GM12878 (cell line): ENCODE measurements around the gene SNCB. TPM values are rescaled to one million over a fixed set of nuclear protein-coding genes. Genes with fewer than 3 reads are reported as not detected.

ENCODE experiments used
- ATAC-seq: fragments of 200-7000 bp; cut with Tn5 transposase; 3 replicates; pipeline ENCODE4 v1.9.1; 2020; ENCODE audit warnings: mild to moderate bottlenecking, moderate library complexity
- BruUV-seq: library from RNA; stranded (reverse); fragments of 400-500 nt; replicated peaks from 2 replicates; lab custom pipeline; 2021; lab: Mats Ljungman, UMichigan
- CTCF ChIA-PET: fragments of 300-600 bp; sonication (Branson Sonifier 250); formaldehyde crosslinking; extraction: SDS; loops from one replicate; lab custom pipeline; 2021; ENCODE audit warnings: inconsistent platforms; lab: Yijun Ruan, JAX
- POLR2A ChIA-PET: fragments of 350-600 bp; formaldehyde crosslinking; extraction: SDS; loops from one replicate; lab custom pipeline; 2021; ENCODE audit warnings: inconsistent platforms; lab: Charles Lee
- RAD21 ChIA-PET: fragments of 300-600 bp; sonication (Branson Sonifier 250); formaldehyde crosslinking; loops from one replicate; lab custom pipeline; 2023; ENCODE audit warnings: antibody characterized with exemption; ENCODE audit not compliant: unreplicated experiment; lab: Charles Lee
- SMC1A ChIA-PET: fragments of 300-600 bp; sonication (Branson Sonifier 250); formaldehyde crosslinking; loops from one replicate; lab custom pipeline; 2023; ENCODE audit not compliant: unreplicated experiment, uncharacterized antibody; lab: Charles Lee
- DNase-seq: peaks from one replicate; pipeline ENCODE4 v3.0.0-alpha.2; 2011; ENCODE audit warnings: low read depth, low spot score
- FAIRE-seq: peaks from 3 replicates; lab custom pipeline; 2011; peaks lifted over from hg19 to GRCh38; lab: Jason Lieb, UNC
- H2AFZ ChIP-seq: 2 replicates; pipeline ENCODE4 v1.6.0; 2011; ENCODE audit warnings: low read depth, low read length, control low read depth; ENCODE audit not compliant: control insufficient read depth
- H3K27ac ChIP-seq: 2 replicates; pipeline ENCODE4 v1.5.1; 2011; ENCODE audit warnings: control low read depth; ENCODE audit not compliant: control insufficient read depth, insufficient read depth
- H3K27me3 ChIP-seq, 2 experiments: replicated peaks in 1 of 2; 2 replicates each; pipeline versions ENCODE4 v1.6.0 to v1.6.1; 2011; ENCODE audit warnings: low read length in 1 of 2; ENCODE audit not compliant: control insufficient read depth in 2 of 2, insufficient read depth in 2 of 2
- H3K36me3 ChIP-seq, 2 experiments: 2 replicates each; pipeline ENCODE4 v1.5.1; 2011; ENCODE audit warnings: low read length in 1 of 2; ENCODE audit not compliant: control insufficient read depth in 2 of 2, insufficient read depth in 2 of 2
- H3K4me1 ChIP-seq: 2 replicates; pipeline ENCODE4 v1.6.1; 2011; ENCODE audit warnings: mild to moderate bottlenecking, low read length, moderate library complexity, mixed read lengths; ENCODE audit not compliant: control insufficient read depth, insufficient read depth
- H3K4me2 ChIP-seq: 2 replicates; pipeline ENCODE4 v1.6.0; 2011; ENCODE audit warnings: control low read depth; ENCODE audit not compliant: control insufficient read depth, insufficient read depth
- H3K4me3 ChIP-seq: fragments of 200-600 bp; sonication (generic); 2 replicates; pipeline ENCODE4 v1.5.1; 2016
- H3K79me2 ChIP-seq: 2 replicates; pipeline ENCODE4 v1.6.0; 2011; ENCODE audit warnings: low read length; ENCODE audit not compliant: control insufficient read depth, insufficient read depth
- H3K9ac ChIP-seq: 2 replicates; pipeline ENCODE4 v1.8.0; 2011; ENCODE audit warnings: low read length, control low read depth, mixed read lengths; ENCODE audit not compliant: control insufficient read depth, insufficient read depth
- H3K9me3 ChIP-seq: replicated peaks from 3 replicates; pipeline ENCODE4 v1.5.1; 2011; ENCODE audit warnings: mild to moderate bottlenecking, low read length; ENCODE audit not compliant: control insufficient read depth, insufficient read depth
- H4K20me1 ChIP-seq: 2 replicates; pipeline ENCODE4 v1.6.0; 2011; ENCODE audit not compliant: control insufficient read depth, insufficient read depth
- CREM ChIP-seq: IDR thresholded peaks from 2 replicates; pipeline ENCODE4 v1.6.1; 2014; ENCODE audit warnings: antibody characterized with exemption, low read depth
- GATAD2B ChIP-seq: fragments of 450-650 bp; conservative IDR thresholded peaks from 2 replicates; pipeline ENCODE4 v1.6.1; 2017; ENCODE audit warnings: low read depth, mild to moderate bottlenecking, moderate library complexity
- NFYA ChIP-seq: IDR thresholded peaks from 2 replicates; pipeline ENCODE4 v1.6.1; 2011; ENCODE audit warnings: low read depth, mild to moderate bottlenecking, low read length, improper control_type of control experiment, borderline replicate concordance
- RB1 ChIP-seq: fragments of 450-650 bp; formaldehyde crosslinking; IDR thresholded peaks from 2 replicates; pipeline ENCODE4 v1.6.1; 2017; ENCODE audit warnings: mild to moderate bottlenecking, borderline replicate concordance
- SMAD5 ChIP-seq: IDR thresholded peaks from 2 replicates; pipeline ENCODE4 v1.6.1; 2016; ENCODE audit warnings: antibody characterized with exemption, low read depth
- TCF12 ChIP-seq: IDR thresholded peaks from 2 replicates; pipeline ENCODE4 v1.6.1; 2011; ENCODE audit warnings: low read depth, mild to moderate bottlenecking, low read length
- WGBS: methylation state at CpG from one replicate; pipeline ENCODE4 v1.1.6; 2016; ENCODE audit warnings: low lambda C conversion rate; ENCODE audit not compliant: insufficient replicate concordance, insufficient coverage; ENCODE audit errors: missing lambda C conversion rate; 5-methylcytosine and 5-hydroxymethylcytosine counted together
- in situ Hi-C: fragments of 300-500 bp; cut with MboI; formaldehyde crosslinking; loops from 9 replicates; pipeline ENCODE4 v1.14.3; 2018; ENCODE audit warnings: mixed read lengths
- intact Hi-C: fragments of 100-400 bp; cut with micrococcal nuclease; formaldehyde crosslinking; loops from one replicate; pipeline ENCODE4 v1.14.2; 2022; ENCODE audit not compliant: unreplicated experiment
- polyA plus RNA-seq, 11 experiments: library from polyadenylated mRNA; depleted of rRNA in 4 of 11; unstranded in 6 of 11; stranded (reverse) in 5 of 11; fragments of >200 nt; fragmentation: Nextera tagmentation in 4 of 11; fragmentation: Illumina TruSeq in 1 of 11; extraction: Ambion mirVana in 4 of 11; extraction: Trizol in 1 of 11; gene quantifications; 1 replicate in 1 of 11; 2 replicates in 10 of 11; pipeline versions ENCODE4 v1.2.1 to v1.2.3, GENCODE V29; 2011 to 2016; ENCODE audit warnings: inconsistent platforms in 2 of 11, missing spikeins in 2 of 11, low read depth in 1 of 11
- total RNA-seq, 4 experiments: library from RNA; depleted of rRNA in 3 of 4; stranded (reverse); fragments of >200 nt in 3 of 4; fragmentation: Illumina TruSeq in 1 of 4; extraction: Trizol in 1 of 4; gene quantifications; 2 replicates each; pipeline versions ENCODE4 v1.2.1 to v1.2.3, GENCODE V29; 2013 to 2021
- TF ChIP-seq, protein P1 (sequence below): fragments of 450-650 bp; IDR thresholded peaks from 2 replicates; pipeline ENCODE4 v1.6.1; 2017; ENCODE audit warnings: low read depth, mild to moderate bottlenecking, moderate library complexity
- TF ChIP-seq, protein P2 (sequence below): IDR thresholded peaks from 2 replicates; pipeline ENCODE4 v1.6.1; 2012; ENCODE audit warnings: improper control_type of control experiment, low read depth, low read length; ENCODE audit not compliant: insufficient replicate concordance

SNCB gene
- total and polyA plus RNA-seq, 10 of the 15 experiments (the other 5 are each of a cell fraction or from before 2014, with no cell fraction given): 0.75 TPM; not detected in 9

DNA sequence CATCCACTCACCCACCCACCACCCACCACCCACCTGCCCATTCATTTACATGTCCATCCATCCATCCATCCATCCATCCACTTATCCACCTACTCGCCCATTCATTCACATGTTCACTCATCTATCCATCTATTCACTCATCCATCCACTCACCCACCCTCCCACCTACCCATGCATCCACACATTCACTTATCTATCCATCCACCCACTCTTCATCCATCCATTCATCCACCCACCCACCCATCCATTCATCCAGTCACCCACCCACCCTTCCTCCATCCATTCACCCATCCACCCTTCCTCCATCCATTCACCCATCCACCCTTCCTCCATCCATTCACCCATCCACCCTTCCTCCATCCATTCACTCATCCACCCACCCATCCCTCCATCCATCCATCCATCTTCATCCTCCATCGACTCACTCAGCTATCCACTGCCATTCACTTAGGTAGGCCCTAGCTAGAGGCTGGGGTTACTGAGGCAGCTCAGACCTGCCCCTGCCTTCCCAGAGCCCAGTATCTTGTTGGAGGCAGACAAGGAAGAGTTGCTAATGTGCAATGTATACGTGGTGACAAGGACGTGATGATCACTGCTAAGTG, 29.6 kb upstream of the SNCB start (continued):
- TF ChIP-seq, protein P1, sequence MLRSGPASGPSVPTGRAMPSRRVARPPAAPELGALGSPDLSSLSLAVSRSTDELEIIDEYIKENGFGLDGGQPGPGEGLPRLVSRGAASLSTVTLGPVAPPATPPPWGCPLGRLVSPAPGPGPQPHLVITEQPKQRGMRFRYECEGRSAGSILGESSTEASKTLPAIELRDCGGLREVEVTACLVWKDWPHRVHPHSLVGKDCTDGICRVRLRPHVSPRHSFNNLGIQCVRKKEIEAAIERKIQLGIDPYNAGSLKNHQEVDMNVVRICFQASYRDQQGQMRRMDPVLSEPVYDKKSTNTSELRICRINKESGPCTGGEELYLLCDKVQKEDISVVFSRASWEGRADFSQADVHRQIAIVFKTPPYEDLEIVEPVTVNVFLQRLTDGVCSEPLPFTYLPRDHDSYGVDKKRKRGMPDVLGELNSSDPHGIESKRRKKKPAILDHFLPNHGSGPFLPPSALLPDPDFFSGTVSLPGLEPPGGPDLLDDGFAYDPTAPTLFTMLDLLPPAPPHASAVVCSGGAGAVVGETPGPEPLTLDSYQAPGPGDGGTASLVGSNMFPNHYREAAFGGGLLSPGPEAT: no peak
- TF ChIP-seq GATAD2B: no peak
- TF ChIP-seq CREM: no peak

DNA sequence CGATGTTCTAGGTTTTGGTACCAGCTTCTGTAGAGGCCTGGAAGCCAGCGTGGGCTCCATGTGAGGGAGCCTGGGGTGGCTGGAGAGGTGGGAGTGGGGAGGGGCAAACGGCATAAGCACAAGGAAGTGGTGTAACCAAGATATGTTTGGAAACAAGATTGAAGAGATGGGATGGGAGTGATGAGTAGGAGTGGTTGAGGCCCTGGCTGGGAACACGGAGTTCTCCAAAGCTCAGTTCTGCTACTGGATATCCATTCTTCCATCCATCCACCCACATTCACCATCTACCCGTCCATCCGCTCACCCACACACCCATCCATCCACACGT, 29.1 kb upstream of the SNCB start:
- FAIRE-seq (no peak), DNase-seq (no peak), ATAC-seq (no peak)
- no peaks in the 10 kb centered on the region for H3K79me2 ChIP-seq
- no peaks in the 10 kb centered on the region; a peak in 1 of 4 replicates for H3K36me3 ChIP-seq
- RAD21 ChIA-PET: interaction anchor here (1.1 to 4.8 kb wide), 4 partner anchors 12 to 451 kb away, joined by 3 to 43 read pairs (median 18); partner anchors contain the start of gene TSPAN17
- H2AFZ ChIP-seq: no peak overlapping the region
- no peak overlapping the region for H3K9ac ChIP-seq
- no peak overlapping the region for H3K4me3 ChIP-seq
- no TSS peak for BruUV-seq
- H3K27me3 ChIP-seq: no peaks in the 10 kb centered on the region
- H3K4me2 ChIP-seq: no peak overlapping the region
- no peaks in the 10 kb centered on the region for H3K9me3 ChIP-seq
- no peaks in the 10 kb centered on the region; the same call in 1 of the 2 replicates for H4K20me1 ChIP-seq
- no peak overlapping the region for H3K27ac ChIP-seq
- POLR2A ChIA-PET: no interaction called here
- WGBS: 59% methylated on average over 7 of the region's 7 CpGs
- CTCF ChIA-PET: interaction anchor here (0.7 to 6.3 kb wide), 17 partner anchors 8 to 576 kb away, joined by 3 to 102 read pairs (median 10); partner anchors contain the start of gene TSPAN17
- intact Hi-C loops (loop anchor here (2.0 kb wide), 1 partner anchor 299 kb away; no protein-coding TSS in a partner anchor), in situ Hi-C loops (loop anchor here (5.0 kb wide), 1 partner anchor 298 kb away; no protein-coding TSS in a partner anchor)
- H3K4me1 ChIP-seq: peaks cover 16% of the 10 kb centered on the region
- SMC1A ChIA-PET: interaction anchor here (0.6 to 1.7 kb wide), 4 partner anchors 12 to 364 kb away, joined by 3 to 15 read pairs (median 4); partner anchors contain the start of gene TSPAN17
- TF ChIP-seq GATAD2B (no peak), RB1 (no peak), NFYA (no peak), TCF12 (no peak), SMAD5 (no peak)
- TF ChIP-seq, protein P2, sequence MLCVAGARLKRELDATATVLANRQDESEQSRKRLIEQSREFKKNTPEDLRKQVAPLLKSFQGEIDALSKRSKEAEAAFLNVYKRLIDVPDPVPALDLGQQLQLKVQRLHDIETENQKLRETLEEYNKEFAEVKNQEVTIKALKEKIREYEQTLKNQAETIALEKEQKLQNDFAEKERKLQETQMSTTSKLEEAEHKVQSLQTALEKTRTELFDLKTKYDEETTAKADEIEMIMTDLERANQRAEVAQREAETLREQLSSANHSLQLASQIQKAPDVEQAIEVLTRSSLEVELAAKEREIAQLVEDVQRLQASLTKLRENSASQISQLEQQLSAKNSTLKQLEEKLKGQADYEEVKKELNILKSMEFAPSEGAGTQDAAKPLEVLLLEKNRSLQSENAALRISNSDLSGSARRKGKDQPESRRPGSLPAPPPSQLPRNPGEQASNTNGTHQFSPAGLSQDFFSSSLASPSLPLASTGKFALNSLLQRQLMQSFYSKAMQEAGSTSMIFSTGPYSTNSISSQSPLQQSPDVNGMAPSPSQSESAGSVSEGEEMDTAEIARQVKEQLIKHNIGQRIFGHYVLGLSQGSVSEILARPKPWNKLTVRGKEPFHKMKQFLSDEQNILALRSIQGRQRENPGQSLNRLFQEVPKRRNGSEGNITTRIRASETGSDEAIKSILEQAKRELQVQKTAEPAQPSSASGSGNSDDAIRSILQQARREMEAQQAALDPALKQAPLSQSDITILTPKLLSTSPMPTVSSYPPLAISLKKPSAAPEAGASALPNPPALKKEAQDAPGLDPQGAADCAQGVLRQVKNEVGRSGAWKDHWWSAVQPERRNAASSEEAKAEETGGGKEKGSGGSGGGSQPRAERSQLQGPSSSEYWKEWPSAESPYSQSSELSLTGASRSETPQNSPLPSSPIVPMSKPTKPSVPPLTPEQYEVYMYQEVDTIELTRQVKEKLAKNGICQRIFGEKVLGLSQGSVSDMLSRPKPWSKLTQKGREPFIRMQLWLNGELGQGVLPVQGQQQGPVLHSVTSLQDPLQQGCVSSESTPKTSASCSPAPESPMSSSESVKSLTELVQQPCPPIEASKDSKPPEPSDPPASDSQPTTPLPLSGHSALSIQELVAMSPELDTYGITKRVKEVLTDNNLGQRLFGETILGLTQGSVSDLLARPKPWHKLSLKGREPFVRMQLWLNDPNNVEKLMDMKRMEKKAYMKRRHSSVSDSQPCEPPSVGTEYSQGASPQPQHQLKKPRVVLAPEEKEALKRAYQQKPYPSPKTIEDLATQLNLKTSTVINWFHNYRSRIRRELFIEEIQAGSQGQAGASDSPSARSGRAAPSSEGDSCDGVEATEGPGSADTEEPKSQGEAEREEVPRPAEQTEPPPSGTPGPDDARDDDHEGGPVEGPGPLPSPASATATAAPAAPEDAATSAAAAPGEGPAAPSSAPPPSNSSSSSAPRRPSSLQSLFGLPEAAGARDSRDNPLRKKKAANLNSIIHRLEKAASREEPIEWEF: no peak
- TF ChIP-seq, protein P1: no peak
